Stimulated activated naive CD8-positive, alpha-beta T cell treated with anti-CD3 and anti-CD28 coated beads, Interleukin-15, Interleukin-2, amounts not matched to agents 100 U/mL and 50 U/mL, for 24 hours (primary cell): ENCODE data around the gene TEDDM1.

Experiments used
- ATAC-seq: fragments of 150-1000 bp; cut with Tn5 transposase; one replicate; pipeline ENCODE4 v1.10.0; 2021
- DNase-seq: peaks from one replicate; pipeline ENCODE4 v3.0.0; 2021

TEDDM1 gene

DNA sequence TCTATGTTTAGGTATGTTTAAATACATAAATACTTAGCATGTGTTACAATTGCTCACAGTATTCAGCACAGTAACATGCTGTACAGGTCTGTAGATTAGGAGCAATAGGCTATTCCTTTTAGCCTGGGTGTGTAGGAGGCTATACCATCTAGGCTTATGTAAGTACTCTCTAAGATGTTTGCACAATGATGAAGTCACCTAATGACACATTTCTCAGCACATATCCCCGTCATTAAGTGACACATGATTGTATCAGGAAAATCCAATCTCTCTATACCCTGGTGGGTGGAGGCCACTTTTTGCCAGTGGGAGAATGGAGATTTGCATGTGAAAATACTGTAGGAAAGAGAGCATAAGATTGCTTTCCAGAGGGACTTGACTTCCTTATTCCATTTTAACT lies 5.5 kb upstream of the TEDDM1 start:
- DNase-seq (no peak), ATAC-seq (no peak)

DNA sequence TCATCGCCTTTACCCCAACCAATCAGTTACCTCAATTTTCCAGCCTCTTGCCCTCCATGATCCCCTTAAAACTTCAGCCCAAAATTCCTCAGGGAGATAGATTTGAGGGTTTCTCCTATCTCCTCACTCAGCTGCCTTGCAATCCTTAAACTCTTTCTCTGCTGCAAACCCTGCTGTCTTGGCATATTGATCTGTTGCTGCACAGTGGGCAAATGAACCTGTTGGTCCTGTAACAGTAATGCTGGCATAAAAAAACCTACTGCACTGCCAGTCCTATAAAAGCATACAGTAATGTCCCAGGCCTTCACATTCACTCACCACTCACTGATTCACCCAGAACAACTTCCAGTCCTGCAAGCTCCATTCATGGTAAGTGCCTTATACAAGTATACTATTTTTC lies 5.1 kb upstream of the TEDDM1 start:
- no peak for DNase-seq
- no peak for ATAC-seq

DNA sequence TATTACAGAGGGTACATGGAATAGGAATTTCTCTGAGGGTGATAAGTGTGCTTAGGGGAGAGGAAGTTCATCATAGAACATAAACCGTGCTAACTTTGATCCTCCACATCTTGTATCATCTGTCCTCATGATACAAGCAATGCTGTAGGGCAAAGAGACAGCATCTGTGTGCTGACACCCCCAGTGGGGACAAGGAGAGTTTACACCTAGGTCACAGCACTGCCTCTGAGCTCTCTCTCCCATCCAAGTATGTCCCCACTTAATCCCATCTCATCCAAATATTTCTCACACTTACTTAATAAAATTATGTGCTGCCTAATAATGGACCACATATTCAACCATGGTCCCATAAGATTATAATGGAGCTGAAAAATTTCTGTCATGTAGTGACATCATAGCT lies 4.3 kb upstream of the TEDDM1 start:
- DNase-seq (no peak), ATAC-seq (no peak)

DNA sequence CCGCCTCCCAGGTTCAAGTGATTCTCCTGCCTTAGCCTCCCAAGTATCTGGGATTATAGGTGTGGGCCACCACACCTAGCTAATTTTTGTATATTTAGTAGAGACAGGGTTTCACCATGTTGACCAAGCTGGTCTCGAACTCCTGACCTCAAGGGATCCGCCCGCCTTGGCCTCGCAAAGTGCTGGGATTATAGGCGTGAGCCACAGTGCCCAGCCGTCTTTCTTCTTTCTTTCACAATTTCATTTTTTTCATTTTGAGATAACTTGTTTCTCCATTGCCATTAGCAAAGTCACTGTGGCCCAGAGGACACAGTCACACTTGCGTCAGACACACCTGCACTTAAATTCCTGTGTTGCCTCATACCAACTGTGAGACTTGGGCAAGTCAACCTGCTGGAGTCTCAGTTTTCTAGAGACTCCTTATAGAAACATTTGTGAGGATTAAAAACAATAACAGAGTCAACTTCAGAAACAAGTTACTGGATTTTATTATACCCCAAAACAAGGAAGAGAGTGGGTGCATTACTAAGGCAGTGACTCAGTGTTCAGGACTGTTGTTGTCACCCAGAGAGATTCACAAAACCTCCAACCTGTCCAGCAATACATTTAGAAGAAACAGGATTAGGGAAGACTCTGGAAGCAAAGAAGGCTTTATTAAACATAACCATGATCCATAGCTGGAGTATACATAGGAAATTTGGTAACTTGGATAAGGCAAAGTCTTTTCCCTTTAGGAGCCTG lies 2.6 kb downstream of the TEDDM1 start:
- DNase-seq = no peak
- ATAC-seq = no peak

DNA sequence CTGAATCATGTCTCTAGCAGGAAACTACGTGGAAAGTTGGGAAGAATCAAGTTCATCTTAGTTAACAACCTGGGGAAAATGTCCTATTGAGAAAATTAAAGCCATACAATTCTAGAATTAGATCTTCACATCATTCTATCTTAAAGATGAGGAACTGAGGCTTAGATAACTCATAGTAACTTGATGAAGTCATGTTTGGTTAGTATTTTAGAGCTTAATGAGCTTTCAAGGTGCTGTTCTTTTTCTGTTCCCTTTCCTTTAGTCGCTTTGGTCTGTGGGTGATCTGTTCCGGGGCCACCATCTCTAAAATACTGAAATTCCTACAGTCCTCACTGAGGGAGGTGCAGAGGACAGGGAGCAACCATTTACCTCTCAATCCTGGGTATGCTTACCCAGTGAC lies 4.6 kb downstream of the TEDDM1 start:
- DNase-seq (no peak), ATAC-seq (no peak)

DNA sequence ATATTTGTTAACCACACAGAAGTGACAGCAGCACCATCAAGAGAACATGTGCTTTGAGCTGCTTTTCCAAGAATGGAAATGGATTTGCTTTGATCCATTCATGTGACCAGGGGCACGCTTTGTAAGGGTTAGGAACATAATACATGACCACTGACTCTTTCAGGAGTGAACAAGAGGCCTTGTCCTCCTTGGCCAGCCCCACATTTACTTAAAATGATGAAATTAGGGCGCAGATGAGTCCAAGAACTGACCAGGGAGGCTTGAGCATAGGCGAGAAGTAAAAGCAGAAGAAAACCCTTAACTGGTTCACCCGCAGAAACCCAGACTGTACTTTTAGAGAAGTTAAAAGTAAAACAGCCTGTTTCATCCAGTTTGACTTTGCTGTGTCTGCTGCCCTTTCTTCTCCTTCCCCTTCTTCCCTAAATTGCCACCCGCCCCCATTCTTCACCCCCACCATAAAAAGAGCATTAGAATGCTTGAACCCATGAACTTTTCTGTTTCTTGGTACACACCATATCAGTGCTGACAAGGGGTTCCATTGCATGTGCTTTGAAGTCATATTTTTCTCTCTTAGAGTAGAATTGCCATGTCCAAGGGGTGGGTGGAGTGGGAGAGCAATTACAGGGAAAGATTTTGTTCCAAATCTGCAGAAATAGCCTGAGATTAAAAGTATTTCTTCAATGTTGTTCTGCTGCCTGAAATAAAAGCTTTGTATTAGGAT lies 6.3 kb downstream of the TEDDM1 start:
- no peak for DNase-seq
- ATAC-seq = no peak

DNA sequence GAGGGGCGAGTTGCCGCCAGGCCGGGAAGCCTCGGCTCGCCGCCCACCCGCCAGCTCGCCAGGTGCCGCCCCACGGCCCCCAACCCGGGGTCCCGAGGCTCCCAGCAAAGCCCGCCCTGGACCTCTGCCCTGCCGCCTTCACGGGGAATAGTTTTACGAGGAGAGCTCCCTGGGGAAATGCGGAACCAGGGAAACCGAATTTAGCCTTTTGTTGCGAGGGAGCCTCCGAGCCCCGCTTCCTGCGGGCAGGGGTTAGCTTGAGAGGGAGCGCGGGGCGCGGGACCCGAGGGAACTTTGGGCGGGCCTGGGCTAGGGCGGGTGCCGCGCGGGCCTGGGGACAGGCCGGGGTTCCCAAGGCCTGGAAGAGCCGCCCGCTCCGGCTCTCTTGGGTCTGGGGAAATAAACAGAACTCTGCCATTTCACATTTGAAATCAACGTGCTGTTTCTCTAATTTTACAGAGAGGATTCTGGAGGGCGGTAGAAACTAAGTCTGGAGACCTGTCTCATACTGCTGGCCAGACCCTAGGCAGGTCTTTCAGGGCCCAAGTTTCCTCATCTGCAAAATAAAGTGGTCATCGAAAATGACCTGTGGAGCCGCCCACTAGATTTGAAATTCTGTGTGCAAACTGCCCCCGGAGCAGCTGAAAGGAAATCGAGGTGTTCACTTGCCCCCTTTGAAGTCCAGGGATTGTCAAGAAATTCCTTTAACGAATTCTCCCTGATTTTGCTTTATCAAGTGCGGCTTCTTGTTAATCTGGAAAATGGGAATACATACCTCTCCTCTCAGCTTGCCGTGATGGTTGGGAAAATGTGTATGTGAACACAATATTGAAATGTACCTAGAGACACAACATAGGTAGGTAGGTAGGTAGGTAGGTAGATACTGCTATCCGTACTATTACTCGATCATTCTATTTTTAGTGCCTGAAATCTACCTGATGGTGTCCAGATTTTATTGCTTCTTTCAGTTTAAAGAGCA lies 8.1 kb downstream of the TEDDM1 start:
- DNase-seq (peak; percentile 21), ATAC-seq (peak; percentile 5)

DNA sequence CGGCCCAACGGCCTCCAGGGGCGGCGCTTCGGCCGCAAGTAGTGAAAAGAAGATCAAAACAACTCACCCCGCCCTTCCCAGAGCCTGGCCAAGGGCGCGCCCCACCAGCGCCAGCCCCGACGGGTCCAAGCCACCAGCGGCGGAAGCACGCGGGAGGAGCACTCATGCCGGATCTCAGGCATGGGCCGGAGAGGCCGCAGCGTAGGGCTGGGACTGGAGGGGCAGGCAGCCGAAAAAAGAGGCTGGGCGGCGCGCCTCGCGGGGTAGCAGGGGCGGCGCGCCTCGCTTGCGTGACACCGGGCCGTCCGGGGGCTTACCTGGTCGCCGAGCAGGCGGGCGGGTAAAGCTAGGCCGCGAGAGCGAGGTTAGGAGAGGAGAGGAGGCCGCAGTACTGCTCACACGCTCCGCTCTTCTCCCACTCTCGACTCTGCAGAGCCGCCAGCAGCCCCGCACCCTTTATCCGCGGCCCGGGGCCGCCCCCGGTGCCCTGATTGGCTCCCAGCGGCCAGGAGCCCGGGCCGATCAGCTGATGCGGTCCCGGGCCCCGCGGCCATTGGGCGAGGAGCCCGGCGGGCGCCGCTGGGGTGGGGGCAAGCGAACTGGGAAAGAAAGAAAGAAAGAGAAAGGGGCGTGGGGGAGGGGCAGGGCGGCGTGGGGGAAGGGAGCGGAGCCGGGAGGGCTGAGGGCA lies 9.0 kb downstream of the TEDDM1 start, which contains the start of gene GLUL:
TSS of gene GLUL (minus strand) at position 429 of the 688 bp plus-strand sequence. CDS start 3,053 bp downstream, outside the sequence.
- peak; percentile 72 for DNase-seq
- ATAC-seq = peak; percentile 77

DNA sequence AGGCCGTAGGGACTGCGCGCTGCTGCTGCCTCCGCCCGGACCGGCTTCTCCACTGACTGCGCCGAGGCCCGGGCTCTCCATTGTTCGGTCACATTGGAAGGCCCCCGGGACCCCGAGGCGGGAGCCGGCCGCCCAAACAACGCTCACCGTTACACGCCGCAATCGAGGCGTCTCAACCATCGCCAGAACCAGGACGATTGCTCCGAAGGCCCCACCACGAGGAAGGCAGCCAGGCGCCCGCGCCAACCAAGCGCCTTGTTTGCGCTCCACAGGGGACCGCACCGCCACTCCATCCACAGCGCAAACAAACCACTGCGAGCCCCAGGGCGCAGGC lies 9.5 kb downstream of the TEDDM1 start:
- DNase-seq (no peak), ATAC-seq (peak; percentile 4)

DNA sequence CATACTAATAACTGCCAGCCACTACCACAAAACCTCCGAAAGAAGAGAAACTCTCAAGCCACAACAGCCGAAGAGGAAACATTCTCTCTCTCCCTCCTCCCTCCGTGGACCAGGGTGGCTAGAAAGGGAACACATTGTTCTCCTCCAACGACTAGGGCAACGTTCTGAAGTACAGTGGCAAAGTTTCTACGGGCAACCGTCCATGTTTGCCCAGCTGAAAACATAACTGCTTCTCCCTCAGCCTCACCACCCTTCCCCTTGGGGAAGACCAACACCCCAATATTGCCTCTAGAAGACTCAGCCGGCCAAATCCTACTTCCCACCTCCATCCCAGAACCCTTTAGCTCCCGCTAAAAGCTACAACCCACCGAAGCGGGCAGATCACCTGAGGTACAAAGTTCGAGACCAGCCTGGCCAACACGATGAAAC lies 10.8 kb downstream of the TEDDM1 start:
- ATAC-seq = no peak
- DNase-seq = no peak

DNA sequence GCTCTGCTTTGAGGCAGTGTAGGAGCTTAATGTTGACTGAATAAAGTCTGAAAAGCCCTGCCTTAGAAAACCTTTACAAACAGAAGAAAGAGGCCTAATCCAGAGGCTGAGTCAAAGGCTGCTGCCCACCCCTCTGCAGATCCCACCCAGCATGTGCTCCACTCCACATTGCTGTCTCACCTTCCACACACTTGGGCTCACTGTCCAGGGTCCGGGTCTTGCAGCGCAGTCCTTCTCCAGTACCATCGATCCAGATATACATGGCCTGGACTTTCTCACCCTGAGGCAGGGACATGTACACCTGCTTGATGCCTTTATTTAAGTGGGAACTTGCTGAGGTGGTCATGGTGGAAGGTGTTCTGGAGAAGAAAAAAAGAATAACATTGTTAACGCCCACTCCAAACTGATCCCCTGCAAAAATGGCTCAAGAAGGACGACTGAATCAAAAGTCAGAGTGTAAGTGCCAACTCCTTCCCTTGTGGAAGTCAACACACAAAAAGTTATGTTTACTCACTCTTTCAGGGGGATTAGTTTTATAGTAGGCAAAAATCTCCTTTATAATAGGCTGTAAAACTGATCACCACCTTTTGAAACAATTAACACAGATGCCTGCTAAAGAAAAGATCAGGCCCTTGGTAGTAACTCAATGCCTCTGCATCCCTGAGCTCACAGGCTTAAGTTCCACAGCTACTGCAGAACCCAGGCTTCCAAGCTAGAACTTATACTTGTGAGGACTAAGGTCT lies 11.9 kb downstream of the TEDDM1 start:
- DNase-seq (no peak), ATAC-seq (no peak)

DNA sequence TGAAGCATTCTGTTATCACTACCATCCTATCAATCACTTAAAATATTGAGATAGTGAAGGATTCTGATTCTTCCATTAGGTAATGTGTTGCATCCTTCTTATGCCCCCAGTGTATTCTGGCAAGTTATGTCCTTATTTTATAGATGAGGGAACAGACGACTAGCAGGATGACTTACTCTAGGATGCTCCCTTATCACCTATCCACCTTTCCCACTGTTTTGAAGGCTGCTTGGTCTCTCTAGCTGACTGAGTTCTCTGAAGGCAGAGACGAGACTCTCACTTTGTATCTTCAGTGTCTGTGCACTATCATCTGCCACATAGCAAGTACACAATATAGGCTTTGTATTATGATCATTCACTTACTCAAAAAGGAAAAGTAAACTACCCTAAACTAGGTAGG lies 12.9 kb downstream of the TEDDM1 start:
- DNase-seq (no peak), ATAC-seq (no peak)

DNA sequence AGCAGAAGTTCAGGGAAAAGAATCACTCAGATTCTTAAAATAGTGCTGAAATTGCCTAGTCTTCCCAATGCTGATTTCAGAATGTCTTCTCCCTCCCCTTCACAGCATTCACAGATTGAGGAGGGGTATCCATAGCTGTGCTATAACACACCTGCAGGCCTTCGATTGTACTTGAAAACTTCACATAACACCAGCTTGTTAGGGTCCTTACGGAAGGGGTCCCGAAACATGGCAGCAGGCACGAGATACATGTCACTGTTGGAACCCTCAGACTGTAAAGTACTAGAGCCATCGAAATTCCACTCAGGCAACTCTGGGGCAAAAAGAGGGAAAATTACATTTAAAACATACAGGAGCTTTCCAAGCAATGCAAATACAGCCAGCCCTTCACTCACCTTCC lies 13.5 kb downstream of the TEDDM1 start:
- DNase-seq (no peak), ATAC-seq (no peak)

DNA sequence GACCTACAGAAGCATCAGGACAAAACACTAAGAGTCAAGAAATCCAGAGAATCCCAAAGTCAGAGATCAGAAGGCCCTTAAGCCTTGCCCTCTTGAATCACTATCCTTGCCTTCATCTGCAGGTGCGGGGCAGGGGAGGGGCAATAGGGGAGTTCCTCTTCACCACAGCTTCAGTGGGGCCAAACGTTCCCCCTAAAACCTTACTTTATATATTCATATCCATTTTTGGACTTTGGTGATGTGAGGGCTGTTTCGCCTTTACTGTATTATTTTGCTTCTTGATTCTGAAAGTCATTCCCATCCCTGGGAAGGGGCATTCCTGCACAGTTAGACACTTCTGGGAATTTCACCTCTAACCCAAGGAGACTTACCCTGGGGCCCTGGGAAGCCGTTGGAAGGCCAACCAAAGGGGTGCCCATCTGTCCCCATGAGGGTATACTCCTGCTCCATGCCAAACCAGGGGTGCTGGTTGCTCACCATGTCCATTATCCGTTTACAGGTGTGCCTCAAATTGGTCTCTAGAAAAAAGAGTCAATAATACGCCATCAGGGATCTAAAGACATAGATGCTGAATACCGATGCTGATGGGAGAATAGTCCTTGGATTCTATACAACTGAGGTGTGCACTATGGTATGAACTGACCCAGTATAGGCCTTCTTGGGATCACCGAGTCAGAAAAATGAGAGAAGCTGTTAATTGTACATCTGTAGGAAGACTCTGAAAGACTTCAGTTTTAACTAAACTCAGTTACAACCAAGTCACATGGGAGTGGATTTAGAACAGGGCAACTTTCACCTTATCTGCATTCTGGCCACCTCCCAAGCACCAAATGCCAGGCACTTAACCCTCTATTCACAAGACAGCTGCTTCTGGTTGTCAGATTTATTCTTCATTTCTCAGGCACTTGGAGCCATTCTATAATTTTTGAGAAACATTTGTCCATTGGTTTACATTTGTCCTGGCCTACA lies 14.3 kb downstream of the TEDDM1 start:
- DNase-seq = no peak
- no peak for ATAC-seq

DNA sequence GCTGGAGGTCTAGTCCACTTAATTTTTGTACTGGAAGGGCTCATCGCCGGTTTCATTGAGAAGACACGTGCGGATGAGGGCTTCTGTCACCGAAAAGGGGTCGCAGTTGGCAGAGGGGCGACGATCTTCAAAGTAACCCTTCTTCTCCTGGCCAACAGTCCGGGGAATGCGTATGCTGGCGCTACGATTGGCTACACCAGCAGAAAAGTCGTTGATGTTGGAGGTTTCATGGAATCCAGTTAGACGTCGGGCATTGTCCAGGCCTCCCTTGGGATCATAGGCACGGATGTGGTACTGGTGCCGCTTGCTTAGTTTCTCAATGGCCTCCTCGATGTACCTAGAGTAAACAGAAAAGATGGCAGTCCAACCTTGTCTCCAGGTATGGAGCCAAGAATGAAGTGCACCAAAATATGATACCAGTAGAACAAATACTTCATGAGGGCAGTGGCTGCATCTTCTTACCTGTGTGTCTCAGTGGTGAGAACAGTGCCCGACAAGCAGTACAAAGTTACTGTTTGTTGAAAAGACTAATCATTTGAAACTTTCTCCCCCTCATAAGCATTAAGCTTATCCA lies 16.0 kb downstream of the TEDDM1 start:
- DNase-seq = no peak
- ATAC-seq = no peak

DNA sequence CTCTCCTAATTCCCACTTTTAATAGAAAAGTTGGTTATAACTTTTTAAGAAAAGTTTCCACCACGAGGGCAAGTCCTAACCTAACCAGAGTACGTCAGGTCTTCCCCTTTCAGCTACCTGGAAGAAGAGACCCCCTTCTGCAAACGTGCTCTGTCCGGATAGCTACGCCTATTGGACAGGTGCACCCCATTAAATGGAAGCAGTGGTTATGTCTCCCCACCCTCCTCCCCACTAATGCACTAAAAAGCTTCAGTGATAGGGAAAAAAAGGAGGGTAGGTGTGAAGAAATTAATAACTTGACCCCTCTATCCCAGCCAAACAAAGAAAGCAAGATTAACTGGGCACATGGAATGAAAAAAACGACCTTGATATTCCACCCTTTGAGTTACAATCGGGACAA lies 16.5 kb downstream of the TEDDM1 start:
- no peak for ATAC-seq

DNA sequence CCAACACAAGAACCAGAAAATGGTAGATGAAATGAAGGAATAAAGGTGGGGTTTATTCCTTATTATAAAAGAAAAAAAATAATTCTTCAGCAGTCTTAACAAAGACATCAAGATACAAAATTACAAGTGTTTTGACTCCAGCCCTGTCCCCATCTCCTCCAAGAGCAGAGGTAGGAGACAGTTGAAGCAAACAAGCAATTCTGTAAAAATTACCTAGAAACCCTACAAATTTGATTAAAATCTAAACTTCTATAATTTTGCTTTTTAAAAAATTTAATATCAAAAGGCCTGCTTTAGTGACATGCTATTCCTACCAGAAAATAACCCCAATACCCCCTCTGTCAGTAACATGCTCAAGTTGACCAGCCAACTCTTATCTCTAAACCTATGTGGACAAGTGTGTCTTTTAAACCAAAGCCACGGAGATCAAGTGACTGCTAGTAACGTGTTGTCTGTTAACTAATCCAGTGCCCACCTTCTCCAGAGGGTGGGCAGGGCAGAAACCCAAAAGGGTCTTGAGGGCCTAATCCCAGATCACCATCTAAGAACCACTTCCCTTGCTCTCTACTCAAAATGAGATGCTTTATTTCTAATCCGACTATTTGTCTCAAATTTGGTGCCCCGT lies 17.3 kb downstream of the TEDDM1 start:
- no peak for DNase-seq
- no peak for ATAC-seq

More for the DNA sequence above, 16.5 kb downstream of the TEDDM1 start:
- no peak for DNase-seq

DNA sequence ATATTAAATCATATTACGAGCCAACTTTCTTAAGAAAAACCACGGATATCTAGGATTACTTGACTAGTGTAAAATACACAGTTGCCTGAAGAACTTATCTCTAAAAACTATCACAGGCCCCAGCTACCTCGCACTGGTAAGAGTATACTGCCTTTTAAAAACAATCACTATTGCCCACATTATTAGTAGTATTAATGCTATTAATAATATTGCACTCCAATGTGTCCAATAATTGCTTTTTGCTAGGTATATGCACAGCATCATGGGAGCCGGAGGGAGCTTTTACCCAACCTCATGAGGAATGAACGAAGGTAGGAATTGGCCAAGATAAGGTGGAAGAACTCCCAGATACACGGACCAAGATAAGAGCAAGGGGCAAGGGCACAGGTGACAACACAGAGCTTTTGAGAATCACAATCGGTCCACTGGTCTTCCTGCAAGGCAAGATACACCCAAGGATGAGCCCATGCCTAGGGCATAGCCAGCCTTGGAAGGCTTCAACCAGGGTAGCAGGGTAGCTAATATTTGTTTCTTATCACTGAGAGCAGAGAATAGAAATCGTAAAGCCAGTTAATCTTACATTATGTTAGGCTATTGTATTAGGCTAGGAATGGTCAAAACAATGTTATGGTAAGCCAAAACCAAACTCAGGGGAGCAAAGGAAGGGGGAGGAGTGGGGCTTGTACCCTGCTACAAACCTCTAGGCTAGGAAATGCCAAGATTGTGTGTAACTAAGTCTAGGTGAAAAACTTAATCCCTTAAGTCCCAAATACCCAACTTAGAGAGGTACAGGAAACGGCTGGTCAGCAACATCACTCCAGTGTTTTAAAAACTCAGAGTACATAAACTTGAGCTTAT lies 18.3 kb downstream of the TEDDM1 start:
- ATAC-seq (no peak), DNase-seq (no peak)
